Fibroblast of gingiva (primary cell): ENCODE measurements around the gene SLC38A8.

Experiments
- DNase-seq: peaks from one replicate; pipeline ENCODE4 v3.0.0-alpha.2; 2011; ENCODE audit warnings: low read depth

Gene SLC38A8

GRCh38 chr16:83969771-83970429 lies 72.7 kb downstream of the SLC38A8 start:
- DNase-seq, result no peak

- DNase-seq, result no peak
Measured at GRCh38 chr16:83968891-83969649, 73.5 kb downstream of the SLC38A8 start.

- no peak for DNase-seq
Measured at GRCh38 chr16:83968306-83968851, 74.2 kb downstream of the SLC38A8 start.

GRCh38 chr16:83967838-83968305 lies 74.7 kb downstream of the SLC38A8 start, which contains the start of gene NECAB2:
Gene NECAB2, plus strand, starts transcription at chr16:83968244. Its CDS starts 405 bp downstream, at chr16:83968649.
- DNase-seq, result no peak

- no peak for DNase-seq
Measured at GRCh38 chr16:83967091-83967490, 75.5 kb downstream of the SLC38A8 start.

- no peak for DNase-seq
Measured at GRCh38 chr16:83966153-83966696, 76.4 kb downstream of the SLC38A8 start.

GRCh38 chr16:83965444-83966152 lies 77.0 kb downstream of the SLC38A8 start:
- DNase-seq, result no peak

- DNase-seq, result no peak
Measured at GRCh38 chr16:83964684-83965443, 77.7 kb downstream of the SLC38A8 start.

GRCh38 chr16:83963277-83964119 lies 79.1 kb downstream of the SLC38A8 start:
- DNase-seq, result peak; percentile 54

GRCh38 chr16:83961591-83961990 lies 81.0 kb downstream of the SLC38A8 start:
- DNase-seq, result no peak

GRCh38 chr16:83960521-83961249 lies 81.9 kb downstream of the SLC38A8 start:
- DNase-seq, result no peak
